Esophagus (tissue), 2 donors: ENCODE measurements around the gene TBX1. TPM values are rescaled to one million over a fixed set of nuclear protein-coding genes. Genes with fewer than 3 reads are reported as not detected.

Experiments used
- H3K27ac ChIP-seq, 2 donors: one replicate each; pipeline ENCODE4 v1.5.1; 2013; ENCODE audit warnings: low read depth in 2 of 2, mild to moderate bottlenecking in 2 of 2, inconsistent platforms in 1 of 2, low read length in 1 of 2, moderate library complexity in 1 of 2
- H3K27me3 ChIP-seq, 2 donors: one replicate each; pipeline ENCODE4 v1.6.1; 2013; ENCODE audit warnings: low read length in 2 of 2, control low read depth in 1 of 2, mild to moderate bottlenecking in 1 of 2; ENCODE audit not compliant: insufficient read depth in 2 of 2, control insufficient read depth in 1 of 2
- H3K36me3 ChIP-seq, 2 donors: one replicate each; pipeline ENCODE4 v1.6.1; 2013; ENCODE audit warnings: low read length in 1 of 2; ENCODE audit not compliant: control insufficient read depth in 2 of 2, insufficient read depth in 2 of 2
- H3K4me1 ChIP-seq, 2 donors: one replicate each; pipeline ENCODE4 v1.6.1; 2013; ENCODE audit warnings: low read length in 1 of 2; ENCODE audit not compliant: control insufficient read depth in 2 of 2, insufficient read depth in 2 of 2
- H3K4me3 ChIP-seq, 2 donors: one replicate each; pipeline ENCODE4 v1.5.1; 2013; ENCODE audit warnings: low read length in 2 of 2, mild to moderate bottlenecking in 2 of 2, low read depth in 1 of 2, moderate library complexity in 1 of 2
- H3K9me3 ChIP-seq, 2 donors: one replicate each; pipeline ENCODE4 v1.6.1; 2013; ENCODE audit warnings: mild to moderate bottlenecking in 2 of 2, low read depth in 1 of 2, low read length in 1 of 2, moderate library complexity in 1 of 2; ENCODE audit not compliant: control insufficient read depth in 2 of 2, insufficient read depth in 1 of 2
- WGBS, 2 donors: extraction: QIAGEN DNeasy Blood & Tissue Kit; methylation state at CpG; one replicate each; pipeline ENCODE4 v1.1.7; 2013; 5-methylcytosine and 5-hydroxymethylcytosine counted together
- polyA plus RNA-seq, 2 donors: library from polyadenylated mRNA; stranded (reverse); fragments of 200-250 nt; gene quantifications; one replicate each; pipeline ENCODE4 v1.2.3, GENCODE V29; 2013
- donor health status: healthy with polysubstance abuse.
- donor health status: Bipolar disorder and iron deficiency.

TBX1 gene
- polyA plus RNA-seq, 2 donors, result 1.2 to 1.3 TPM

GRCh38 chr22:19729507-19729906, 31.1 kb upstream of the TBX1 start:
- Histone ChIP-seq H3K4me1 (peaks cover 0 to under 1% of the 10 kb centered on the region in 2 donors), H3K27ac (no peak overlapping the region), H3K4me3 (no peak overlapping the region), H3K36me3 (no peaks in the 10 kb centered on the region), H3K9me3 (peaks cover 0 to 5% of the 10 kb centered on the region in 2 donors), H3K27me3 (no peaks in the 10 kb centered on the region)
- WGBS, 2 donors, result 72 to 83% methylated on average over 9 of the region's 9 CpGs

GRCh38 chr22:19730198-19730597, 30.4 kb upstream of the TBX1 start:
- no peak overlapping the region for H3K27ac ChIP-seq
- H3K36me3 ChIP-seq, result no peaks in the 10 kb centered on the region
- H3K4me1 ChIP-seq, result no peaks in the 10 kb centered on the region
- peaks cover 0 to 1% of the 10 kb centered on the region in 2 donors for H3K9me3 ChIP-seq
- no peak overlapping the region for H3K4me3 ChIP-seq
- no peaks in the 10 kb centered on the region for H3K27me3 ChIP-seq
- 81 to 91% methylated on average over 8 of the region's 8 CpGs for WGBS, 2 donors

GRCh38 chr22:19730655-19731360, 29.8 kb upstream of the TBX1 start:
- H3K9me3 ChIP-seq, result no peaks in the 10 kb centered on the region
- H3K36me3 ChIP-seq, result no peaks in the 10 kb centered on the region
- no peak overlapping the region for H3K27ac ChIP-seq
- no peaks in the 10 kb centered on the region for H3K4me1 ChIP-seq
- H3K4me3 ChIP-seq, result peak overlapping the region in 1 of 2 donors; percentile 1
- 3 to 4% methylated on average over 45 to 48 of the region's 48 CpGs for WGBS, 2 donors
- no peaks in the 10 kb centered on the region for H3K27me3 ChIP-seq

- Histone ChIP-seq H3K27ac (no peak overlapping the region), H3K4me3 (no peak overlapping the region), H3K27me3 (no peaks in the 10 kb centered on the region), H3K9me3 (no peaks in the 10 kb centered on the region), H3K4me1 (no peaks in the 10 kb centered on the region), H3K36me3 (no peaks in the 10 kb centered on the region)
- 65 to 69% methylated on average over 21 of the region's 21 CpGs for WGBS, 2 donors
Measured at GRCh38 chr22:19731361-19732135, 29.0 kb upstream of the TBX1 start.

DNA sequence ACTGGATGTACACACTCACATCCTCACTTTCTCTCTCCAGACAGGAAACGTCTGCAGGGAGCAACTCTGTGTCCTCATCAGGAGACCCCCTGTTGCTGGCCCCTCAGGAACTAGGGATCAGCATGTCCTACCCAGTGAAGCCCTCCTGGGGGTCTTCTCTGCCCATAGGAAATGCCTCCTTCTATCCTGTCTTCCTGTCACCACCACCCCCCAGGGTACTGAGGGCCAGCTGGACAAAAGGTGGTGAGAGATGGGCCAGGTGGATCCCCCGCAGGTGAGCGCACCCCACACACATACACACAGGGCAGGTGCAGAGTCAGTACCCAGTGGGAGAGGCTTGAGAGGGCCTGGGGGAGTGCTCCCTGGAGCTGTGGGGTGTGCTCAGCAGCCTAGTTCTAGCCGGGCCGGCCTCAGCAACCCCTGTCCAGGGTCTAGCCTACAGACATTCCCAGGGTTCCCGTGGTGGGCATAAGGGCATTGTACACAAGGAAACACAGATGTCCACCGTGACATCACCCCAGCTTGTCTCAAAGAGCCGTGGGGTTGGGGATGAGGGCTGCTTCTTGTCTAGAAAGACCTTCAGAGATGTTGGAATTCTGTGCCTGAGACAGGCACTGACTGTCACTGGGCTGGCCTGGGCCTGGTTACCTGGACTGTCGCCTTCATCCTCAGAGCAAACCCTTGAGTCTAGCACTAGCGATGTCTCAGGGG, 28.0 kb upstream of the TBX1 start:
- H3K27me3 ChIP-seq, result no peaks in the 10 kb centered on the region
- H3K4me3 ChIP-seq, result no peak overlapping the region
- no peaks in the 10 kb centered on the region for H3K4me1 ChIP-seq
- 87 to 89% methylated on average over 10 of the region's 10 CpGs for WGBS, 2 donors
- no peak overlapping the region for H3K27ac ChIP-seq
- no peaks in the 10 kb centered on the region for H3K36me3 ChIP-seq
- H3K9me3 ChIP-seq, result no peaks in the 10 kb centered on the region

GRCh38 chr22:19733755-19734154, 26.8 kb upstream of the TBX1 start:
- H3K36me3 ChIP-seq, result no peaks in the 10 kb centered on the region
- no peaks in the 10 kb centered on the region for H3K9me3 ChIP-seq
- H3K27ac ChIP-seq, result no peak overlapping the region
- H3K27me3 ChIP-seq, result no peaks in the 10 kb centered on the region
- H3K4me3 ChIP-seq, result no peak overlapping the region
- no peaks in the 10 kb centered on the region for H3K4me1 ChIP-seq
- 31 to 67% methylated on average over 5 of the region's 5 CpGs for WGBS, 2 donors

DNA sequence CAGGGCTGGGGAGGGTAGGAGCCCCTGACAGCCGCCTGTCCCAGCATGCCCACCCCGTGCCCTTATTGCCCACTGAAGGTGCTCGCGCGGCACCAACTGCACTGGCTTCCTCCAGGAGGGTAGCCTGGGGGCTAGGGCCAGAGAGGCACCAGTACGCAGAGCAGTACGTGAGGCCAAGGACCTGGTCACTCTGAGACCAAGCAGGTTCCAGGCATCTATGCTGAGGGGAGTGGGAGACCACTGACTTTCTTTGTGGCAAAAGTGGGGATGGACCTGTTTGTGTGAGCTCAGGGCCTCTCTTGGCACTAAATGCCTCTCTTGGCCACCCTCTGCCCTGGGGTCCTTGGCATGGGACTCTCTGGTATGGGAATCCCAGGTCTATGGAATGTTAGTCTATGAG, 26.4 kb upstream of the TBX1 start:
- H3K4me1 ChIP-seq, result no peaks in the 10 kb centered on the region

DNA sequence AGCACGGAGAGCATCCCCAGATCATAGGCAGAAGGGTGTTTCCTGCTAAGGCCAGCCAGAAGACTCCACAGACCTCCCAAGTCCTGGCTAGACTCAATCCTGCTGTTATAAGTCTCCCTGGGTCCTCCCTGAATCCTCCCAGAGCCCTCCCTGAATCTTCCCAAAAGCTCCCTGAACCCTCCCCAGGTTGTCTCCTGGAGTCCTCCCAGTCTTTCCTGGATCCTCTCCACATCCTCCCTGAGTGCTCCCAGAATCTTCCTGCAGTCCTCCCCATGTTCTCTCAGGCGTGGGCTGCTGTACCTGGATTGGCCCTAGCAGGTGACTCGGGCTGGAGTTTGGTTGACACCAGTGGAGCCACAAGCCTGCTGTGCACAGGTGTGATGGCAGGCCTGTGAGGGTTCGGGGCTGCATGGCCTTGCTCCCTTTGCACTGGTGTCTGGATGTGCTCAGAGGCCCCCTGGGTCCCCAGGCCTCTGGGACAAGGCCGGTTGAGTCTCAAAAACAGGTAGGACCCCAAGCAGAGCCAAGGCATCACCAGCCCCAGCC, 25.7 kb upstream of the TBX1 start:
- 87 to 91% methylated on average over 5 of the region's 5 CpGs for WGBS, 2 donors
- Histone ChIP-seq H3K27ac (no peak overlapping the region), H3K4me3 (no peak overlapping the region), H3K9me3 (no peaks in the 10 kb centered on the region), H3K27me3 (no peaks in the 10 kb centered on the region), H3K4me1 (peaks cover 0 to 2% of the 10 kb centered on the region in 2 donors), H3K36me3 (no peaks in the 10 kb centered on the region)

More for the DNA sequence above, 26.4 kb upstream of the TBX1 start:
- WGBS, 2 donors, result 80 to 87% methylated on average over 7 of the region's 7 CpGs
- H3K9me3 ChIP-seq, result no peaks in the 10 kb centered on the region
- H3K4me3 ChIP-seq, result no peak overlapping the region
- H3K27me3 ChIP-seq, result no peaks in the 10 kb centered on the region
- no peak overlapping the region for H3K27ac ChIP-seq
- H3K36me3 ChIP-seq, result no peaks in the 10 kb centered on the region

DNA sequence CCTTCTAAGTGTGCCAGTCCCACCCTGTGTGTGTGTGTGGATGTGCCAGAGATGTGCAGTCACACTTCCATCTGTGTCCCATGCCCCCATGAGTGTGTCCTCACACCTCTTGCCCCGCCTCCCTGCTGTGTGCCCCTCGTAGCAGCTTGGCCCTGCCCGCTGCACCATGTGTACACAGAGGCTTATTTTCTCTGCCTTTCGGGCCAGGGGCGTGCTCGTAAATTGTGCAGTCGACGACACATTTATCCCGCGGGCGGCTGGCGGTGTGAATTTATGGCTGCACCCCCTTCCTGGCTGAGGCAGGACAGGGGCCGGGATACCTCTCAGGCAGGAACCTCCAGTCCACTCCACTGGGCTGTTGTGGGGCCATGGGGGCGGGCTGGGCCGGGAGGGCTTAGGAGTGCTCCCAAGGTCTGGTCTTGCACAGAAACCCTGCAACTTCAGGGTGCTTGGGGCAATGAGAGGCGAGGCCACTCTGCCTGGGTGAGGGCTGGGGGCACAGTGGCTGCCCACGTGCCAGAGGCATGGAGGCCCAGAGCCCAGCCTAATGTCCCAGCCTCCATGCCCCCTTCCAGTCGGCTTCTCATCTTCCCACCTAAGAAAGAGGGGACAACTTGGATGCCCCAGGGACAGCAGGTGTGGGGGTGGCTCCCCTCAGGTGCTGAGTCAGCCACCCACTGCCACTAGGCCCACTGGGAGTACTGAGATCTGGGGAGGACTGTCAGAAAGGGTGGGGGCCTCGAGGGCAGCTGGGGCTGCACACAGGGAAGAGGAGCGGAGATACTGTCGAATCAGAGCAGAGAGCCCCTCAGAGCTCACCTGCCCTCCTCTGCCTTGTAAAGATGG, 24.7 kb upstream of the TBX1 start:
- H3K27ac ChIP-seq, result no peak overlapping the region
- peaks cover 0 to 2% of the 10 kb centered on the region in 2 donors for H3K4me1 ChIP-seq
- WGBS, 2 donors, result 81 to 85% methylated on average over 21 of the region's 21 CpGs
- no peaks in the 10 kb centered on the region for H3K27me3 ChIP-seq
- no peaks in the 10 kb centered on the region for H3K9me3 ChIP-seq
- no peak overlapping the region for H3K4me3 ChIP-seq
- H3K36me3 ChIP-seq, result no peaks in the 10 kb centered on the region
